AG04449 (cell line): ENCODE measurements around the gene WDR7.

Experiments used
- CTCF ChIA-PET: fragments of 350-600 bp; formaldehyde crosslinking; extraction: SDS; loops from one replicate; lab custom pipeline; 2021; ENCODE audit warnings: antibody characterized with exemption; lab: Yijun Ruan, JAX
- POLR2A ChIA-PET: fragments of 400-600, 350-600 bp; formaldehyde crosslinking; extraction: SDS; loops from one replicate; lab custom pipeline; 2020; ENCODE audit warnings: antibody characterized with exemption, inconsistent platforms; lab: Yijun Ruan, JAX
- DNase-seq: peaks from one replicate; pipeline ENCODE4 v3.0.0-alpha.2; 2010; ENCODE audit warnings: low read depth, low spot score
- H3K4me3 ChIP-seq: 2 replicates; pipeline ENCODE4 v1.5.1; 2011; ENCODE audit warnings: low read depth, mild to moderate bottlenecking, control low read depth, low read length
- TF ChIP-seq, protein P1 (sequence below): IDR thresholded peaks from one replicate; pipeline ENCODE4 v1.5.1; 2011; ENCODE audit warnings: mild to moderate bottlenecking, moderate library complexity, low read length, control low read depth, inconsistent platforms; ENCODE audit not compliant: insufficient read depth; ENCODE audit errors: missing control alignments

Gene WDR7

GRCh38 chr18:56977771-56978170 lies 326.6 kb downstream of the WDR7 start:
- ChIA-PET POLR2A (no interaction called here), CTCF (no interaction called here)
- DNase-seq, result no peak
- TF ChIP-seq, protein P1, sequence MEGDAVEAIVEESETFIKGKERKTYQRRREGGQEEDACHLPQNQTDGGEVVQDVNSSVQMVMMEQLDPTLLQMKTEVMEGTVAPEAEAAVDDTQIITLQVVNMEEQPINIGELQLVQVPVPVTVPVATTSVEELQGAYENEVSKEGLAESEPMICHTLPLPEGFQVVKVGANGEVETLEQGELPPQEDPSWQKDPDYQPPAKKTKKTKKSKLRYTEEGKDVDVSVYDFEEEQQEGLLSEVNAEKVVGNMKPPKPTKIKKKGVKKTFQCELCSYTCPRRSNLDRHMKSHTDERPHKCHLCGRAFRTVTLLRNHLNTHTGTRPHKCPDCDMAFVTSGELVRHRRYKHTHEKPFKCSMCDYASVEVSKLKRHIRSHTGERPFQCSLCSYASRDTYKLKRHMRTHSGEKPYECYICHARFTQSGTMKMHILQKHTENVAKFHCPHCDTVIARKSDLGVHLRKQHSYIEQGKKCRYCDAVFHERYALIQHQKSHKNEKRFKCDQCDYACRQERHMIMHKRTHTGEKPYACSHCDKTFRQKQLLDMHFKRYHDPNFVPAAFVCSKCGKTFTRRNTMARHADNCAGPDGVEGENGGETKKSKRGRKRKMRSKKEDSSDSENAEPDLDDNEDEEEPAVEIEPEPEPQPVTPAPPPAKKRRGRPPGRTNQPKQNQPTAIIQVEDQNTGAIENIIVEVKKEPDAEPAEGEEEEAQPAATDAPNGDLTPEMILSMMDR, result no peak
- no peak overlapping the region for H3K4me3 ChIP-seq

- no peak overlapping the region for H3K4me3 ChIP-seq
- CTCF ChIA-PET, result no interaction called here
- no peak for DNase-seq
- POLR2A ChIA-PET, result no interaction called here
- TF ChIP-seq, protein P1, result no peak
Measured at GRCh38 chr18:56980151-56980550, 329.0 kb downstream of the WDR7 start.

- no peak for DNase-seq
- POLR2A ChIA-PET, result no interaction called here
Measured at GRCh38 chr18:56982766-56983165, 331.6 kb downstream of the WDR7 start.

GRCh38 chr18:56983275-56983992 lies 332.3 kb downstream of the WDR7 start:
- H3K4me3 ChIP-seq, result no peak overlapping the region
- ChIA-PET CTCF (interaction anchor here (1.3 kb wide), 1 partner anchor 18 kb away, joined by 3 read pairs; no protein-coding TSS in a partner anchor), POLR2A (no interaction called here)
- TF ChIP-seq, protein P1, result no peak
- no peak for DNase-seq

More at GRCh38 chr18:56982766-56983165, 331.6 kb downstream of the WDR7 start:
- H3K4me3 ChIP-seq, result no peak overlapping the region
- TF ChIP-seq, protein P1, result no peak
- CTCF ChIA-PET, result interaction anchor here (1.3 kb wide), 1 partner anchor 18 kb away, joined by 3 read pairs; no protein-coding TSS in a partner anchor

GRCh38 chr18:56984731-56985130 lies 333.6 kb downstream of the WDR7 start:
- POLR2A ChIA-PET, result interaction anchor here (0.6 kb wide), 1 partner anchor 10 kb away, joined by 3 read pairs; no protein-coding TSS in a partner anchor
- CTCF ChIA-PET, result no interaction called here
- no peak for DNase-seq
- TF ChIP-seq, protein P1, result no peak
- no peak overlapping the region for H3K4me3 ChIP-seq

DNA sequence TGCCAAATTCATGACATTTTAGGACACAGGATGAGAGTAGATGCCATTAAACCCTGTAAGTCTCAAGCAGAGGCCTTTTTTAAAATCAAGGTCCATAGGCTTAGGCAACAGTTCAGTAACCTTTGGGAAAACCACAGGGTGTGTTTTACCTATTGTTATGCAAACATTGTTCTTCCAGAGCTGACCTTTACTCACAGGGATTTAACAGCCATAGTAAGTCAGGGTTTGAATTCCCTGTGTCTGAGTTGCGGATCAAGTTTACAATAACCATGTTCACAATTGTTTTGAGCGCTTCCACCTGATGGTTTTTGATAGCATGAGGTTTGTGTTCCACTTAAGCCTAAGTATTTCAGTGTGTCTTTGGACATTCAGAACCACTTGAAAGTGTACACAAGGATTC lies 335.7 kb downstream of the WDR7 start:
- TF ChIP-seq, protein P1, result no peak
- no peak for DNase-seq
- H3K4me3 ChIP-seq, result no peak overlapping the region
- POLR2A ChIA-PET, result no interaction called here
- CTCF ChIA-PET, result no interaction called here
